Measurements from ENCODE around the gene RBBP4.
A peak's percentile ranks its signal among the peaks of the same experiment; 100 is the strongest.
"Not testable (repeated sequence)": the region's sequence is repeated elsewhere in the genome, so short reads cannot be mapped to it uniquely, and the experiment has no call there.

RBBP4 gene

GRCh38 chr1:32650752-32651460 lies at the start of gene RBBP4:
Gene RBBP4, plus strand, starts transcription at chr1:32651208. Its CDS starts 99 bp downstream, at chr1:32651307.
- DNase-seq (ENCODE audit: low read depth in 3 of 3): peak; percentile 96 to 99 (median 98)

- no peak for DNase-seq (ENCODE audit: low read depth in 3 of 3)
Measured at GRCh38 chr1:32605711-32606424, 45.1 kb upstream of the RBBP4 start.

- DNase-seq (ENCODE audit: low read depth in 3 of 3): no peak
Measured at GRCh38 chr1:32606565-32607371, 44.2 kb upstream of the RBBP4 start.

- DNase-seq (ENCODE audit: low read depth in 3 of 3): no peak
Measured at GRCh38 chr1:32609180-32609579, 41.8 kb upstream of the RBBP4 start.

GRCh38 chr1:32611859-32612188 lies 39.2 kb upstream of the RBBP4 start:
- no peak for DNase-seq (ENCODE audit: low read depth in 3 of 3)

GRCh38 chr1:32612189-32612881 lies 38.7 kb upstream of the RBBP4 start:
- peak; percentile 21 to 35 (median 24) for DNase-seq (ENCODE audit: low read depth in 3 of 3)

GRCh38 chr1:32613472-32613871 lies 37.5 kb upstream of the RBBP4 start:
- DNase-seq (ENCODE audit: low read depth in 3 of 3): no peak

- DNase-seq (ENCODE audit: low read depth in 3 of 3): no peak
Measured at GRCh38 chr1:32618673-32619221, 32.3 kb upstream of the RBBP4 start.

- no peak for DNase-seq (ENCODE audit: low read depth in 3 of 3)
Measured at GRCh38 chr1:32619701-32620485, 31.1 kb upstream of the RBBP4 start.

GRCh38 chr1:32622205-32622604 lies 28.8 kb upstream of the RBBP4 start:
- no peak for DNase-seq (ENCODE audit: low read depth in 3 of 3)

GRCh38 chr1:32622806-32623681 lies 28.0 kb upstream of the RBBP4 start:
- no peak for DNase-seq (ENCODE audit: low read depth in 3 of 3)

- peak in 2 of 3 donors; percentile 27 to 40 for DNase-seq (ENCODE audit: low read depth in 3 of 3)
Measured at GRCh38 chr1:32623775-32624174, 27.2 kb upstream of the RBBP4 start.

- DNase-seq (ENCODE audit: low read depth in 3 of 3): no peak
Measured at GRCh38 chr1:32626176-32626575, 24.8 kb upstream of the RBBP4 start.

GRCh38 chr1:32627596-32628162 lies 23.3 kb upstream of the RBBP4 start:
- DNase-seq (ENCODE audit: low read depth in 3 of 3): no peak

- DNase-seq (ENCODE audit: low read depth in 3 of 3): not testable (repeated sequence)
Measured at GRCh38 chr1:32630173-32630572, 20.8 kb upstream of the RBBP4 start.

GRCh38 chr1:32632829-32633228 lies 18.2 kb upstream of the RBBP4 start:
- no peak for DNase-seq (ENCODE audit: low read depth in 3 of 3)

GRCh38 chr1:32635508-32636277 lies 15.3 kb upstream of the RBBP4 start:
- DNase-seq (ENCODE audit: low read depth in 3 of 3): no peak

GRCh38 chr1:32636914-32637645 lies 13.9 kb upstream of the RBBP4 start:
- DNase-seq (ENCODE audit: low read depth in 3 of 3): no peak
